Stimulated activated CD4-positive, alpha-beta T cell treated with anti-CD3 and anti-CD28 coated beads, Interleukin-15, amount 100 ng/mL, for 1 hour (primary cell): Measurements from ENCODE around the gene RADIL.

Source experiments
- DNase-seq, 2 donors: peaks; one replicate each; pipeline ENCODE4 v3.0.0-alpha.2; 2020; ENCODE audit warnings: low read depth in 1 of 2, low spot score in 1 of 2

The RADIL gene

GRCh38 chr7:4851459-4852422 lies 31.8 kb downstream of the RADIL start:
- no peak for DNase-seq

GRCh38 chr7:4850262-4850795 lies 33.2 kb downstream of the RADIL start:
- no peak for DNase-seq

- no peak for DNase-seq
Observed at GRCh38 chr7:4849390-4849789, 34.1 kb downstream of the RADIL start.

GRCh38 chr7:4845740-4846142 lies 37.8 kb downstream of the RADIL start:
- no peak for DNase-seq

GRCh38 chr7:4842319-4843064 lies 41.0 kb downstream of the RADIL start:
- DNase-seq = no peak

GRCh38 chr7:4841836-4842235 lies 41.7 kb downstream of the RADIL start:
- no peak for DNase-seq

- no peak for DNase-seq
Observed at GRCh38 chr7:4841007-4841784, 42.3 kb downstream of the RADIL start.

- DNase-seq = no peak
Observed at GRCh38 chr7:4840079-4840501, 43.4 kb downstream of the RADIL start.

- no peak for DNase-seq
Observed at GRCh38 chr7:4838626-4839334, 44.7 kb downstream of the RADIL start.

GRCh38 chr7:4837803-4838625 lies 45.5 kb downstream of the RADIL start:
- no peak for DNase-seq

GRCh38 chr7:4837041-4837802 lies 46.3 kb downstream of the RADIL start:
- DNase-seq = no peak

- DNase-seq = no peak
Observed at GRCh38 chr7:4836206-4836661, 47.3 kb downstream of the RADIL start.

GRCh38 chr7:4835398-4836205 lies 47.9 kb downstream of the RADIL start:
- no peak for DNase-seq

GRCh38 chr7:4834601-4835397 lies 48.7 kb downstream of the RADIL start:
- no peak for DNase-seq

- DNase-seq = no peak
Observed at GRCh38 chr7:4833691-4834600, 49.6 kb downstream of the RADIL start.

GRCh38 chr7:4833176-4833575 lies 50.3 kb downstream of the RADIL start:
- DNase-seq = no peak
